LoVo (cell line): ENCODE results near the gene TNS1.

Source experiments
- DNase-seq: peaks from one replicate; pipeline ENCODE4 v3.0.0-alpha.2; 2016; ENCODE audit warnings: low spot score

Gene TNS1

DNA sequence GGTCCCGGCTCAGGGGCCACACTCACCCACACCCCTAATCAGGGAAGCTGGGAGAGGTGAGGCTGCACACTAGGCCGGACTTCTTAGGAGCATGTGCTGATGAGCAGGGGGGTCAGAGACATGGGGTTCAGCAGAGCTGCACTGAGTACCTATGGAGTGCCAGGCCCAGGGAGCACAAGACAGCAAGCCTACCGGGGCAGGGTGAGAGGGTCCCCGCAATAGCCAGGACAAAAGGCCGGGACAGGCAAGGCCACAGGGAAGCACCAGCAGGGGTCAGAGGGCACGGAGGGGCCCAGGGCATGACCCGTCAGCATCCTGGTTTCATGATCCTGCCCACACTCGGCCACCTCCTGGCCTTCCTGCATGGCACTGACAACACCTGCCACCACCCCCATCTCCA is 73.5 kb downstream of the TNS1 start:
- no peak for DNase-seq

GRCh38 chr2:217928324-217929181 is 74.2 kb downstream of the TNS1 start:
- no peak for DNase-seq

- DNase-seq, result no peak
These were observed 75.0 kb downstream of the TNS1 start for GRCh38 chr2:217927601-217928323.

GRCh38 chr2:217926801-217927200 is 76.0 kb downstream of the TNS1 start:
- DNase-seq, result no peak

DNA sequence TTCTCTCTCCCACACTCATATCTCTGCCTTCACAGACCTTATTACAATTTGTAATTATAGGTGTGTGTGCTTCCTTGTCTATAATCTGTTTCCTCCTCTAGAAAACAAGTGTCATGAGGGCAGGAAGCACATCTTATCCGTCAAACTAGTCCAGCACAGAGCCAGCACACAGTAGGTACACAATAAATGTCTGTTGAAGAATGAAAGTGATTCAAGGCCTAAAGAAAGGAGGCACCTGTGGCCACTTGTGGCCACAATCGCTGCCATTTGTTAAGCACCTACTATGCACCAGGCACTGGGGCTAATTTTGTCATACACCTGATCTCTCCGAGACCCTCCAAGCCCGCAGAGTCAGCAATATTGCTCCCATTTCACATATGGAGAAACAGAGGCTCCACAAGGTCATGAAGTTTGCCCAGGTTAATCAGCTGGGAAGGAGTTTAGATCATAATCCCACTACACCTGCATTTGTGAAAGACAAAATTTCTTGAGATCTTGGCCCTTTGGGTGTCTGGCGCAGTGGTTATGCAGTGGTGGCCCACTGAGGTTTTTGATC is 78.4 kb downstream of the TNS1 start:
- no peak for DNase-seq

DNA sequence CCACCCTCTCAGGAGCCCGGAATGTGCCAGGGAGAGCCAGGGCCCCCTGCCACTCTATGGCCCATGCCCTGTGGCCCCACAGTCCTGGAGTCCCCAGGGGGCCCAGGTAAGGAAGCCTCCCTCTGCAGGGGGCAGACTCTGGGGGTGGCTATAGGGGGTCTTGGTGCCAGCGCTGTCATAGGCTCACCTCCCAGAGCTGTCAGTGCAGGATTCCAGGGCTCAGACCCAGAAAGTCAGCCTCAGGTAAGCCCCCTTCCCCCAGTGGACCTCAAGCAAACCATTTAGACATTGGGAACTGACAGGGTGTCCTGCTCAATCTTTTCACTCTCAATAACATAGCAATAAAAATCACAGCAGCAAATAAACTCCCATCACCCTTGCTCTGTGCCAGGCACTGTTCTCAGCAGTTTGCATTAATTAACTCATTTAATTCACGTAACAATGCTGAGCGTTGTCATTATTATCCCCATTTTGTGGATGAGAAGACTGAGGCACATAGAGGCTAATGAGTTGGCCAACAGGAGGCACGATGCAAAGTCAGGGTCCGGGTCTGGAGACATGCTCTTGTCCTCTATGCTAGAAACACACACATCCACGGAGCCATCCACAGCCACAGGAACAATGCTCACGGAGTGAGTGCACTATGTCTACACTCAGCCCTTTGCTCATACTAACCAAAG is 79.6 kb downstream of the TNS1 start:
- DNase-seq, result no peak

- DNase-seq, result no peak
These were observed 80.4 kb downstream of the TNS1 start for GRCh38 chr2:217922101-217923006.

DNA sequence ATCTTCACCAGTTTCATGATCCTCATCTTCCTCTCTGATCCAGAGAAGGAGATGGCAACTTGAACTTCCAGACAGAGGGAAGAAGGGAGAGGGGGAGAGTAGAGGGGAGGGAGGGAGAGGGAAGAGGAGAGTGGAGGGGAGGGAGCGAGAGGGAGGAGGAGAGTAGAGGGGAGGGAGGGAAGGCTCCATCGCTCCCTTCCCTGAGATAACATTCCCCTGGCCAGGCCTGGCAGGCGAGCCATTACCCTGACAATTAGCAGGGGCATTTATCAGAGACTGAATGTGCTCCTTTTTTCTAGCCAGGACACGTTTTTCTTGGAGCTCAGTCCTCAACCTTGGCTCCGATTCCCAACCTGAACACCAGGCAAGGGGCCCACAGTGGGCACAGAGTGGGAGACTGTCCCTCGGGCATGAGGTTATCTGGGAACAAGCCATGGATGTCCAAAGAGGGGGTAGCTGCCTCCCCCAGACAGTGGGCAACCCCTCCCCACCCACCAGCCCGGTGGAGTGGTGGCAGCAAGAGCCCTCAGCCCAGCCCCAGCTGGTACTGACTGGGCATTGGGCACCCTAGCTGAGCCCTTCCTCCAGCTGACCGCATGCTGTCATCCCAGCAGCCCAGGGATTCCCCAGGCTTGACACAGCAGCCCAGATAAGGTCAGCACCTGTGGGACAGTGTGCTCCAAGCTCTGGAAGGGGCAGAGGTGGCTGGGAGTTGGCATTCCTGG is 81.8 kb downstream of the TNS1 start:
- no peak for DNase-seq

DNA sequence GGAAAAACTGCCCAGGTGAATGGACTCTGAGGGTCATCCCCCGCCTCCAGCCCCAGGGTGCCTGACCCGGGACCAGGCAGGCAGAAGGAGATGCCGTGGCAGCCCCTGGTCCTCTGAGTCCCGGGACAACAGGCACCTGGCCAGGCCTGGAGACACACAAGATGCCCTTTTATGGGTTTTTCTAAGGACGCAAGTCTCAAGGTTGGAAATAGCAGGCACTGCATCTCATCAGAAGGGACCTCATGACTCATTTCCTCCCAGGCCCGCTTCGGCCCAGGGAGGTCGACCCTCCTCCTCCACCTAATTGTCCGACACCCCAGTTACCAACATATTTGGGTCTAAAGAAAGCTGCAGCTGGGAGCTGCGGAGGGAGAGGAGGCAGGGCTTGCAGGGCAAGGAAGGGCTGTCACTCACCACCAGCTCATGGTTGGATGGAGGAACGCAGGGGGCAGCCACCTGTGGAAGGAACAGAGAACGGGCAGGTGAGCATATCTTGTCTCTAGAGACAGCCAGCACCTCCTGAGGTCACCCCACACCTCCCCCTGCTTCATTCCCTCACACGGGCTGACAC is 82.9 kb downstream of the TNS1 start:
- DNase-seq, result no peak

DNA sequence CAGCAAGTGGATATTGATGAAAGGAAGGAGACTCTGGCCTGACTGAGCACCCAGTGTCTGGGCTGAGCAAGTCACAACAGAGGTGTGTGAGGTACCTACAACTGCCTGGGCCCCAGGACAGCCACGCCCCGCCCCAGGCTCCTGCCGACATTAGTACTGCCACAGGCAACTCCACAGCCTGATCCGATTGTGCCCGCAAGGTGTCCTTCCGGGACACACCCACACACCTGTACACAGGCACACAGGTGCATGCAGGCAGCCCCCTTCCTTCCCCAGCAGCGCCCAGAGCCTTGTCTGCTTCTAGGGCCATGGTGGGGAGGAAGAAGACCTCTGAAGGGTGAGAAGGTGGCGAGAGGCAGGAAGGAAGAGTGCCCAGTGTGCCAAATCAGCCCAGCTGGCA is 83.6 kb downstream of the TNS1 start:
- DNase-seq, result no peak

- DNase-seq, result no peak
These were observed 84.3 kb downstream of the TNS1 start for GRCh38 chr2:217918308-217919024.

GRCh38 chr2:217916504-217917254 is 86.1 kb downstream of the TNS1 start:
- DNase-seq, result no peak

GRCh38 chr2:217915706-217916105 is 87.1 kb downstream of the TNS1 start:
- DNase-seq, result no peak

DNA sequence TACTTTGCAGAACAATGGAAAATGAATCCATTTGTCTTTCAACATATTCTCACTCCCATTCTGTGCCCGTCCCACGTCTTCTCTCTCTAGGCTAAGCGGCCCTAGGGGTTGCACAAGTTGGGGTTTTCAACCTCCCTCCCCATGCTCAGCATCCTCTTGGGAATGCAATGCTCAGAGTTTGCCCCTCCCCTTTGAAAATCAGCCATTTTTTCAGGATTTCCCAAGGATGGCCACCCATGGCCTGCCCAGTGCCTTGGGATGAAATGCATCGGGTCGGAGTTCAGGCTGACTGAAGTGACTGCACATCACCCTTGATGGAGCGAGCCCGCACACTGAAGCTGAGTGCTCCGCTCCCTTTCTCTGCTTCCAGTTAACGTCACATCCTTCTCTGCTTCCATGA is 87.9 kb downstream of the TNS1 start:
- no peak for DNase-seq

GRCh38 chr2:217914078-217914477 is 88.7 kb downstream of the TNS1 start:
- DNase-seq, result no peak

- no peak for DNase-seq
These were observed 89.4 kb downstream of the TNS1 start for GRCh38 chr2:217913436-217913835.

GRCh38 chr2:217912098-217913024 is 90.4 kb downstream of the TNS1 start:
- DNase-seq, result no peak
